GM21529 (cell line): ENCODE data around the gene ZSCAN5B.
"Not testable (repeated sequence)": the region's sequence is repeated elsewhere in the genome, so short reads cannot be mapped to it uniquely, and the experiment has no call there.

Experiments
- ATAC-seq: cut with Tn5 transposase; IDR thresholded peaks from one replicate; pipeline ENCODE4 v1.9.1; 2021; ENCODE audit not compliant: unreplicated experiment

The ZSCAN5B gene

GRCh38 chr19:56176310-56176709 lies 21.3 kb downstream of the ZSCAN5B start:
- ATAC-seq = not testable (repeated sequence)

DNA sequence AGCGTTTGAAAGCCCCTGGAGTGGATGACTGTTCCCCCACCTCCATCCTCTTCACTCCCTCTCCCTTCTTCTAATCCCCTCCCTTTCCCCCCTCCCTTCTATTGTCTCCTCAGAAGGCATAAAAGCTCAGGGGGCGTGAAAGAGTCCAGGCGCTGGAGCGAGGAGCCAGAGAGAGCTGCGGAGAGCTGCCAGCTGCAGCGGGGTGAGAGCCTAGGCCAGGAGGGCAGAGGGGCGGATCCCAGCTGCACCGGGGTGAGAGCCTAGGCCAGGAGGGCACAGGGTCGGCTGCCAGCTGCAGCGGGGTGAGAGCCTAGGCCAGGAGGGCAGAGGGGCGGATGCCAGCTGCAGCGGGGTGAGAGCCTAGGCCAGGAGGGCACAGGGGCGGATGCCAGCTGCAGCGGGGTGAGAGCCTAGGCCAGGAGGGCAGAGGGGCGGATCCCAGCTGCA lies 21.7 kb downstream of the ZSCAN5B start, which contains the start of gene GALP:
Gene GALP (plus strand): TSS at position 148 of the 447 bp plus-strand sequence. CDS start 1,101 bp downstream, outside the sequence.
- not testable (repeated sequence) for ATAC-seq

DNA sequence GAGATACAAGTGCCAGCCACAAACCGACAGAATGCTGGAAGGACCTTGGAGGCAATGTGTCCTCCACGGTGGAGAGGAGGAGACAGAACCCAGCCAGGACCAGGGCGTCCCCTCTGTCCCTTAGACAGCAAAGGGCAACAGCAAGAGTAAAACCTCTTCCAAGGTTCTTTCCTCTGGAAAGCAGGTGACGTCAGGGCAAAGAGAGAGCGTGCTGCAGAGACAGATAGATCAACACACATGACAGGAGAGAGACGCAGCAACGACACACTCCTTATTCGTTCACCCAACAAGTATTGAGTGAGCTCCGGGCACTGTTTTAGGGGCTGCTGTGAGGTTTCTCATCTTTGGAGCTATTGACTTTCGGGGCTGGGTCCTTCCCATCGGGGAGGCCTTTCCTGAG lies 23.0 kb downstream of the ZSCAN5B start:
- no peak for ATAC-seq

DNA sequence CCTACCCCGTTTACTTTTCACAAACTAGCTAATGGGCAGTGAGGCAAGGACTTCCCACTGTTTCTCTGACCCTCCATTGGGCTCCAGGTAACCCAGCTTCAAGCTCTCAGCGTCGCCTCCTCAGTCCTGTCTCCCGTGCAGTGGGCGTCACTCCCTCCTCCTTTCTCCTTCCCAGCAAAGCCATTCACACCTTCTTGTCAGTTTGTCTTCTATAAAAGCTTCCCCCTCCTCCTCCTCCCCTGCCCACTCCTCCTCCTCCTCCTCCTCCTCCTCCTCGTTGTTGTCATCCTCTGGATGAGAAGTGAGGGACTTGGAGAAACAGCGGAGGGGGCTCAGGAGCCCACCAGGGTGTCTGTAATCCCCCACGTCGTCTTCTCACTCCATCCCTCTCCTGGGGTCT lies 23.5 kb downstream of the ZSCAN5B start:
- ATAC-seq = no peak

GRCh38 chr19:56170261-56170660 lies 27.3 kb downstream of the ZSCAN5B start:
- ATAC-seq = no peak

DNA sequence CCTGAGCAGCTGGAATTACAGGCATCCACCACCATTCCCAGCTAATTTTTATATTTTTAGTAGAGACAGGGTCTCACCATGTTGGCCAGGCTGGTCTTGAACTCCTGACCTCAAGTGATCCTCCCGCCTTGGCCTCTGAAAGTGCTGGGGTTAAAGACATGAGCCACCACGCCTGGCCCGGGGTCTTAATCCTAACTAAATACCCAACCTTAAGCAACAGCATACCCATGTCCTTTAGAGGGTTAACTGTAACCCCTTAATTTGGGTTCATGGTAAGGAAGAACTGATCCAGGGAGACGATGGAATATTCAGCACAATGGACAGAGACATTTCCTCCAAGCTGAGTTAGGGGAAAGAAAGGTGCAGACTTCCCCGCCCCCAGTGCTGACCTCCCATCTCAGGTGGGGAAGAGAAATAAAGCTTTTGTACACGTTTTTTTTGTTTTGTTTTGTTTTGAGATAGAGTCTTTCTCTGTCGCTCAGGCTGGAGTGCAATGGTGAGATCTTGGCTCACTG lies 30.5 kb downstream of the ZSCAN5B start:
- no peak for ATAC-seq

DNA sequence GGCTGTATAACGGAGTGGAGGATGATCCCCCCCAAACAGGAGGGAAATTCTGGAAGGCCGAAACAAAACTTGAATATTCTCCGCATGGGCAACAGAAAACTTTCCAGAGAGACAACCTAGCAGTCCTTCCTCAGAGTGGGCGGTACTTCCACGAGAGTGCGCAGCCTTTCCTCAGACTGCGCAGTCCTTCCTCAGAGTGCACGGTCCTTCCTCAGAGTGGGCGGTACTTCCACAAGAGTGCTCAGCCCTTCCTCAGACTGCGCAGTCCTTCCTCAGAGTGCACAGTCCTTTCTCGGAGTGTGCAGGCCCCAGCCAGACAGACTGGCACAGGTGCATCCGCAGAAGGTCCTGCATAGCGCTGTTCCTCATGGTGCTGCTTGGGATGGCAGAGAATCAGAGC lies 34.5 kb downstream of the ZSCAN5B start:
- no peak for ATAC-seq

DNA sequence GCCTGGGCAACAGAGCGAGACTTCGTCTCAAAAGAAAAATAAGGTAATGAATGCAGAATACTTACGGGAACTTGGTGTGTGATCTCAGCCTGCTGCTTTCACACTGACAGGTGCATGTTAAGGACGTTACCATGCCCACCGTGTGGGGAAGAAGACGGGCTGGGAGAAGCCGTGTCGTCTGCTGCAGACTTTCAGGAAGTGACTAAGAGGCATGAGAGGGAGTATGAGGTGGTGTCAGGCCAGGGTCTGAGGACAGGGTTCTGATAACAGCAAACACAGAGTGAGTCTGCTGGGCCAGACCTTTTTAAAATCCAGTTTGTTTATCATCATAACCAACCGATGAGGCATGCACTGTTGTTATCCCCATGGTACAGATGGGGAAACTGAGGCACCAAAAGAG lies 35.3 kb downstream of the ZSCAN5B start:
- ATAC-seq = no peak

DNA sequence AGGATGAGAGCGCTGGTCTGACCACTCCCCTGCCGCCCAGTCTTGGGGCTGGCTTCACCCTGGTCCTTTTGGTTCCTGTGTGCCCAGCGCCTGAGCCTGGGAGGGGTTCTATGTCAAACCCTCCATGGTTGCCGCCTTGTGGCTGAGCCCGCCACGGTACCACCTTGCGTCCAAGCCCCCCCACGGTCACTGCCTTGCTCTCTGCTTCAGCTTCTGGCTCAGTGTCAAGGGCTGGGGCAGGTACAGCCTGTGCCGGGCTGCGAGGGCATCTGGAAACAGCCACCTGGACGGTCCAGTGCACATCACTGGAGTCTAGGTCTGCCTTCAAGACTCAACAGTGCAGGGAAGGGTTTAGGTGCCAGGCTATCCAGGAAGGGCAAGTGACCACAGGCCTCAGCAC lies 36.0 kb downstream of the ZSCAN5B start:
- ATAC-seq = no peak

- ATAC-seq = no peak
These were observed 37.8 kb downstream of the ZSCAN5B start for GRCh38 chr19:56159622-56160271.

- ATAC-seq = no peak
These were observed 38.5 kb downstream of the ZSCAN5B start for GRCh38 chr19:56159009-56159559.

DNA sequence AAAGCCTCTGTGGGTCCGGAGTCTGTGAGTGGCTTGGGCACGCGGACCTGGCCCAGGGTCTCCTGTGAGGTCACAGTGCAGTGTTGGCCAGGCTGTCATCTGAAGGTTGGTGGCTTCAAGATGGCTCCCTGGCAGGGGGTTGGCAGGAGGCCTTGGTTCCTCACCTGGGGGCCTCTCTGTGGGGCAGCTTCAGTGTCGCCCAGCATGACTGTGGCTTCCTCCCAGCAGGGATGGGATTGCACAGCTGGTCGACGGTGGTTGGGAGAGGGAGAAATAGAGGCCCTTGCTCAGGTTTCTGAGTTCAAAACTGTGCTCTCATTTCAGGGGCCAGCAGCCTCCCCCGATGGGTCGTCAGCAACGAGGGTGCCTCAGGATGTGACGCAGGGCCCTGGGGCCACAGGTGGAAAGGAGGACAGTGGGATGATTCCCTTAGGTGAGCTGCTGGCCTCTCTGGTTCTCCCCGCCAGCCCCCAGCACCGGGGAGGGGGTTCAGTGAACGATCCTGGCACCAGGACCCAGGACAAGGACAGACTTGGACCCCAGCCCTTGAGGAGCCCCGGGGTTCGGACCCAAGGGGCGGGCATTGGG lies 39.3 kb downstream of the ZSCAN5B start:
- no peak for ATAC-seq

- no peak for ATAC-seq
These were observed 40.8 kb downstream of the ZSCAN5B start for GRCh38 chr19:56156768-56157167.

DNA sequence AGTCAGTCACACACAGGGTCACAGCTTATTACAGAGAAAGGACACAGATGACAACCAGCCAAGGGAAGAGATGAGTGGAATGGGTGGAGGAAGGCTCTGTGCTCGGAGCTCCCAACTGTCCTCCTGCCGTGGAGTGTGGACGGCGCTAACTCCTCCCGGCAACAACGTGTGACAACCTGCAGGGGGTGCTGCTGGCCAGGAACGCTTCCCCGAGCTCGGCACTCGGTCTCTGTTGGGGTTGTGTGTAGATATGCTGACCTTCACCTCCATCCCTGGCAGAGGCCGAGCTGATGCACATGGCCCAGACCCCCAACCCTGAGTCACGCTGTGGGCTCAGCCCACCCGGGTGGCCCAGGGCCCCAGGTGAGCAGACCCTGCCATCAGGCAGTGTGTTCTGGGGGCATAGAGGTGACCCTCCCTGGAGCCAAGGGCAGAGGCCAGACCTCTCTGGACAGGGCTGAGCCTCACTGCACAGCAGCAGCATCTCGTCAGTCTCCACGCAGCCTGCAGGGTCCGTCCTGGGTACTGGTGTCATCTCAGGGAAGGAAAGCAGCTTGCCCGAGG lies 42.4 kb downstream of the ZSCAN5B start:
- ATAC-seq = no peak

DNA sequence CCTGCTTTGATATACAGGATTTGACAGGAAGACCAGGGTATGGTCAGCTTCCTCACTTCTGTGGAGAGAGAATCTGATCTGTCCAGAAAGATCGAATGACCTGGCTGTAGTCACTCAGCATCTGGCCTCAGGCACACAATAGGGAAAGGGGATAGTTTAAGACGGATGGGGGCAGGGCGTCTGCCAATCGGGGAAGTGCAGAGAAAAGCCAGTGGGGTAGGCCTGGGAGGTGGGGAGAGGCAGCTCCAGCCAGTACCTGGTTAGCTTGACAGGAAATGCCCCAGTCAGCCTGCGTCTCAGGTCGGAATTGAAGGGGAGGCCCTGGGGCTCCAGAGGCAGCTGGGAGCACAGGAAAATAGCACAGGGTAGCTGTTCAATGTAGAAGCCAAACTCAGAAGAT lies 44.1 kb downstream of the ZSCAN5B start:
- no peak for ATAC-seq

- no peak for ATAC-seq
These were observed 44.9 kb downstream of the ZSCAN5B start for GRCh38 chr19:56152644-56153043.

GRCh38 chr19:56150358-56150757 lies 47.2 kb downstream of the ZSCAN5B start:
- ATAC-seq = no peak

DNA sequence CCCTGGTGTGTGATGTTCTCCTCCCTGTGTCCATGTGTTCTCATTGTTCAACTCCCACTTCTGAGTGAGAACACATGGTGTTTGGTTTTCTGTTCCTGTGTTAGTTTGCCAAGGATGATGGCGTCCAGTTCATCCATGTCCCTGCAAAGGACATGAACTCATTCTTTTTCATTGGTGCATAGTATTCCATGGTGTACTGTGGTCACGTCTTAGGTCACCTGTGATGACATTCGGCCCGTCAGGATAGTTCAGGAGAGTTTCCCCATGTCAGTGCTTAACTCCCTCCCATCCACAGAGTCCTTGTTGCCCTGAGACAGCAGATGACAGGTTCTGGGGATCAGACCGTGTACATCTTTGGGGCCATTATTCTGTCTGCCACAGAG lies 47.9 kb downstream of the ZSCAN5B start:
- ATAC-seq = no peak

DNA sequence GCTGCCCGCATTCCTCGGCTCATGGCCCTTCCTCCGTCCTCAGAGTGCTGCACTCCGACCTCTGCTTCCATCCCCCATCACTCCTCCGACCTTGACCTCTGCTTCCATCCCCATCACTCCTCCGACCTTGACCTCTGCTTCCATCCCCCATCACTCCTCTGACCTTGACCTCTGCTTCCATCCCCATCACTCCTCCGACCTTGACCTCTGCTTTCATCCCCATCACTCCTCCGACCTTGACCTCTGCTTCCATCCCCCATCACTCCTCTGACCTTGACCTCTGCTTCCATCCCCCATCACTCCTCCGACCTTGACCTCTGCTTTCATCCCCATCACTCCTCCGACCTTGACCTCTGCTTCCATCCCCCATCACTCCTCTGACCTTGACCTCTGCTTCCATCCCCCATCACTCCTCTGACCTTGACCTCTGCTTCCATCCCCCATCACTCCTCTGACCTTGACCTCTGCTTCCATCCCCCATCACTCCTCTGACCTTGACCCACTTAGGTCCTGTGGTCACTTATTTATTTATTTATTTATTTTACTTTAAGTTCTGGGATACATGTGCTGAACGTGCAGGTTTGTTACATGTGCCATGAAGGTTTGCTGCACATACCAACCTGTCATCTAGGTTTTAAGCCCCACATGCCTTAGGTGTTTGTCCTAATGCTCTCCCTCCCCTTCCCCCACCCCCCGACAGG lies 48.5 kb downstream of the ZSCAN5B start:
- ATAC-seq = not testable (repeated sequence)

DNA sequence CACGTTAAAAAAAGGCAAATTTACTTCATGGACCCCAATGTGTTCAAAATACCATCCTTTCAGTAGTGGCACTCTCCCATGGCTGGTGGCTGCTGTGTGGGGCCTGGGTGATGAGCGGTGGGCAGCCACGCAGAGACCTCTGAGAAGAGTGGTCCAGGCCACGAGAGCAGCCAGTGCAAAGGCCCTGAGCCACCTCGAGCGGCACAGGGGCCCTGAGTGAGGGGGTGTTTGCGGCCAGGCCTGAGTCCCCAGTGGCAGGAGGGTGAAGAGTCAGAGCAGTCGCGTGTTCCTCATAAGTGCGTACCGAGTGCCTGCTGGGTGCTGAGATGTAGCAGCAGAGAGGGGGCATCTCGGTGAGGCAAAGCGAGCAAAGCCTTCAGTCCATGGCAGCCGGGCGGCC lies 49.5 kb downstream of the ZSCAN5B start:
- ATAC-seq = no peak

- no peak for ATAC-seq
These were observed 50.3 kb downstream of the ZSCAN5B start for GRCh38 chr19:56147307-56147706.
